ENCODE data around the gene RASL10A. TPM values are rescaled to one million over a fixed set of nuclear protein-coding genes. Genes with fewer than 3 reads are reported as not detected.

The RASL10A gene
- total RNA-seq, 1 experiment from 2014 or later: 1.6 TPM

GRCh38 chr22:29306175-29306834, 9.2 kb downstream of the RASL10A start, which contains the start of gene GAS2L1:
GAS2L1 (plus strand) TSS chr22:29306650; CDS start chr22:29308106, 1,456 bp downstream.
- H3K27ac Mint-ChIP-seq (ENCODE audit: unreplicated experiment): peak within 1 kb of the TSS; percentile 76
- H3K9me3 Mint-ChIP-seq (ENCODE audit: low read depth, unreplicated experiment): no peaks in the 10 kb centered on the region
- peak; percentile 62 for TF ChIP-seq CTCF (IDR thresholded peaks at IDR 0.05; ENCODE audit: unreplicated experiment)
- peaks cover 24% of the 10 kb centered on the region for H3K4me1 Mint-ChIP-seq (ENCODE audit: low read depth, unreplicated experiment)
- intact Hi-C loops (cut with micrococcal nuclease; ENCODE audit: unreplicated experiment): no loop called here
- CTCF ChIA-PET: interaction anchor here (0.7 to 1.2 kb wide), 4 partner anchors 9 to 1200 kb away, joined by 3 to 6 read pairs (median 4); no protein-coding TSS in a partner anchor
- BruUV-seq (replicated peaks): no TSS peak
- DNase-seq: peak; percentile 88
- H3K36me3 Mint-ChIP-seq (ENCODE audit: insufficient read depth, unreplicated experiment): peaks cover 59% of the 10 kb centered on the region
- H3K4me3 Mint-ChIP-seq (ENCODE audit: low read depth, unreplicated experiment): peak within 1 kb of the TSS; percentile 81
- no peaks in the 10 kb centered on the region for H3K27me3 Mint-ChIP-seq (ENCODE audit: unreplicated experiment)

GRCh38 chr22:29305836-29306174, 9.7 kb downstream of the RASL10A start:
- Mint-ChIP-seq H3K36me3 (ENCODE audit: insufficient read depth, unreplicated experiment) (peaks cover 60% of the 10 kb centered on the region), H3K4me3 (ENCODE audit: low read depth, unreplicated experiment) (peak overlapping the region; percentile 81), H3K27me3 (ENCODE audit: unreplicated experiment) (no peaks in the 10 kb centered on the region), H3K27ac (ENCODE audit: unreplicated experiment) (no peak overlapping the region), H3K9me3 (ENCODE audit: low read depth, unreplicated experiment) (no peaks in the 10 kb centered on the region), H3K4me1 (ENCODE audit: low read depth, unreplicated experiment) (peaks cover 19% of the 10 kb centered on the region)
- CTCF ChIA-PET: interaction anchor here (0.7 to 1.2 kb wide), 3 partner anchors 8 to 1200 kb away, joined by 3 to 6 read pairs (median 3); no protein-coding TSS in a partner anchor
- DNase-seq: no peak
- intact Hi-C loops (cut with micrococcal nuclease; ENCODE audit: unreplicated experiment): no loop called here
- BruUV-seq (replicated peaks): no TSS peak
- TF ChIP-seq CTCF (IDR thresholded peaks at IDR 0.05; ENCODE audit: unreplicated experiment): no peak

GRCh38 chr22:29302681-29303465, 12.6 kb downstream of the RASL10A start:
- BruUV-seq (replicated peaks): no TSS peak
- Mint-ChIP-seq H3K9me3 (ENCODE audit: low read depth, unreplicated experiment) (no peaks in the 10 kb centered on the region), H3K4me3 (ENCODE audit: low read depth, unreplicated experiment) (no peak overlapping the region), H3K27me3 (ENCODE audit: unreplicated experiment) (no peaks in the 10 kb centered on the region), H3K27ac (ENCODE audit: unreplicated experiment) (no peak overlapping the region), H3K36me3 (ENCODE audit: insufficient read depth, unreplicated experiment) (peaks cover 82% of the 10 kb centered on the region), H3K4me1 (ENCODE audit: low read depth, unreplicated experiment) (no peaks in the 10 kb centered on the region)
- no peak for TF ChIP-seq CTCF (IDR thresholded peaks at IDR 0.05; ENCODE audit: unreplicated experiment)
- CTCF ChIA-PET: interaction anchor here (0.6 kb wide), 1 partner anchor 880 kb away, joined by 3 read pairs; no protein-coding TSS in a partner anchor
- intact Hi-C loops (cut with micrococcal nuclease; ENCODE audit: unreplicated experiment): no loop called here
- DNase-seq: no peak

GRCh38 chr22:29302402-29302680, 13.2 kb downstream of the RASL10A start:
- TF ChIP-seq CTCF (IDR thresholded peaks at IDR 0.05; ENCODE audit: unreplicated experiment): no peak
- no TSS peak for BruUV-seq (replicated peaks)
- Mint-ChIP-seq H3K27me3 (ENCODE audit: unreplicated experiment) (no peaks in the 10 kb centered on the region), H3K4me3 (ENCODE audit: low read depth, unreplicated experiment) (no peak overlapping the region), H3K27ac (ENCODE audit: unreplicated experiment) (no peak overlapping the region), H3K4me1 (ENCODE audit: low read depth, unreplicated experiment) (no peaks in the 10 kb centered on the region), H3K9me3 (ENCODE audit: low read depth, unreplicated experiment) (no peaks in the 10 kb centered on the region), H3K36me3 (ENCODE audit: insufficient read depth, unreplicated experiment) (peaks cover 82% of the 10 kb centered on the region)
- DNase-seq: no peak
- intact Hi-C loops (cut with micrococcal nuclease; ENCODE audit: unreplicated experiment): no loop called here
- CTCF ChIA-PET: no interaction called here
